ENCODE results near the gene MYH9. TPM values are rescaled to one million over a fixed set of nuclear protein-coding genes. Genes with fewer than 3 reads are reported as not detected.
A peak's percentile ranks its signal among the peaks of the same experiment; 100 is the strongest.
"Not testable (repeated sequence)": the region's sequence is repeated elsewhere in the genome, so short reads cannot be mapped to it uniquely, and the experiment has no call there.

Gene MYH9
- total RNA-seq, 1 experiment from 2014 or later: 105 TPM

- DNase-seq (ENCODE audit: extremely low read depth, low read depth): no peak
Measured at GRCh38 chr22:36284171-36284571, 103.6 kb downstream of the MYH9 start.

DNA sequence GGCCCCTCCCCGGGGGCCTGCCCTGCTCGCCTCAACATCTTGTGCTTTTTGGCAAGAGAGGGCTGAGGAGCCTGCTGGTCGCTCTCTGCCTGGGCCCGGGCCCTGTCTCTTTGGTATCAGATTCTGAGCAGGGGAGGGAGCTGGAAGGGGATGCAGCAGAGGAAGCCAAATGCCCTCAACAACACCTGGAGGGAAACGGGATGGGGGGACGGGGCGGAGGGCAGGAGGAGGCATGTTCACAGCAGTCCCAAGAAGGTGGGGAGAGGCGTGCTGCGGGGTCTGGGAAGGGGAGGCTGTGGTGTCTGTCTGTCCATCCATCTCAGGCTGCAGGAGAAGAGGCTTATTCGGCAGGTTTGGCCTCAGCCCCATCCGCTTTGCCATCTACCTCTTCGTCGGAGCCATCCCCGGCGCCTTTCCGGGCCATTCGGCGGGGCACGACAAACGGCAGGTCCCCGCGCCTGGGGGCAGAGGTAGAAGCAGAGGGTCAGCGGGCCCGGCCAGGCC lies 105.4 kb downstream of the MYH9 start:
- DNase-seq (ENCODE audit: extremely low read depth, low read depth): no peak

DNA sequence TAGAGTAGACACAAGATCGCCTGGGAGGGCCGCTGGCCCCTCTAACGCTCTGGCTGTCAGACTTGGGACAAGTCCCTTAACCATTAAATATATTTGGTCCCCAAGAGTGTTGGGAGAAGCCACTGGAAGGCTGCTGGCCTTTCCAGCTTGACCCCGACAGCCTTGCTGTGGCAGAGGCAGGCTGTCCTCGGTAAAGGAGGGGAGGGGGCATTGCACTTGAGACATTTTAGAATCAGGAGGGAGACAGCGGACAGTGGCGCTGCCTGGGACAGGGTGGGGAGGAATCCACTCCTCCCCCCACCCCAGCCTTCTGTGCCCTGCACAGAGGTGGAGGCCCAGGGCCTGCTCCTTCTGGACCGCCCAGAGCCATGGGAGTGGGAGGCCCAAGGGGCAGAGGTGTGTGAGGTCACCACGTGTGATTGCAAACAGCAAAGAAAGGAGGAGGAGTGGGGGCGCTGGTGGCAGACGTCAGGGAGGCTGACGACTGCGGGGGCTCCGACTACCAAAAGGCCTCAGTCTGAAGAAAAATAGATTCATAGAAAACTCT lies 105.9 kb downstream of the MYH9 start:
- no peak for DNase-seq (ENCODE audit: extremely low read depth, low read depth)

GRCh38 chr22:36280379-36280778 lies 107.4 kb downstream of the MYH9 start:
- no peak for DNase-seq (ENCODE audit: extremely low read depth, low read depth)

- DNase-seq (ENCODE audit: extremely low read depth, low read depth): no peak
Measured at GRCh38 chr22:36279219-36279666, 108.5 kb downstream of the MYH9 start.

DNA sequence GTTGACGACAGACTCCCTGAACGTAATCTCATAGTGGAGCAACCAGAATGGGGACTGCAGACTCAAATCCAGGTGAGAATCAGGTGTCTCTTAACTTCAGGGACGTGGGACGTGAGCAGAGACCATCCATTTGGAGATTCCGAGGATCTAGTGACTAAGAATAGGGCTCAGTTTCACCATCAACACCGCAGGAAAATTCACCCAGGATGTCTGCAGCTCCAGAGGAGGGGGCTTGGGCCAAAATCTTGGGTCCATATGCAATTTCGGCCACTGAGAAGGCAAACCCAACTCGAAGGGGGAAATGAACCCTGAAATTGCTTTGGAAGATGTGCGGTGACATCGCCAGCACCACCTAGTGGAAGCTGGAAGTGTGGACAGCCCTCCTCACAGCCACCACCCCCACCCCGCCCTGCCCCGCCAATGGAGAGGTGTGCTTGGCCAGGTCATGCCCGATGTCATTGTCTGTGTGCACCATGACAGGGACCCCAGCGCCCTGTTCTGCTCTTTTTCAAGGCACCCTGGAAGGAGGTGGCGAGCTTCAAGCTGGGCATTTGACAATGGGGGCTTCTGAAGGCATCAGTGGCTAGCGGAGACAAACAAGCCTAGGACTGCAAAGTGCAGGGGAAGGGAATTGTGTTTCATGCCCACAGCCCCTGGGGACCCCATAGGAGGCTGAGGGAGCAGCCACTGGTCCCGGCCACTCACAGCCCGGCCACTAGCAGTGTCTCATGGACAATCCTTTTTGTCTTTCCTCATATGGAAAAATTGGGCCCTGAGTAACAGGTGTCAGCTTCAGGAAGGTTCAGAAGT lies 110.1 kb downstream of the MYH9 start:
- DNase-seq (ENCODE audit: extremely low read depth, low read depth): peak; percentile 43

- no peak for DNase-seq (ENCODE audit: extremely low read depth, low read depth)
Measured at GRCh38 chr22:36274531-36274930, 113.2 kb downstream of the MYH9 start.

DNA sequence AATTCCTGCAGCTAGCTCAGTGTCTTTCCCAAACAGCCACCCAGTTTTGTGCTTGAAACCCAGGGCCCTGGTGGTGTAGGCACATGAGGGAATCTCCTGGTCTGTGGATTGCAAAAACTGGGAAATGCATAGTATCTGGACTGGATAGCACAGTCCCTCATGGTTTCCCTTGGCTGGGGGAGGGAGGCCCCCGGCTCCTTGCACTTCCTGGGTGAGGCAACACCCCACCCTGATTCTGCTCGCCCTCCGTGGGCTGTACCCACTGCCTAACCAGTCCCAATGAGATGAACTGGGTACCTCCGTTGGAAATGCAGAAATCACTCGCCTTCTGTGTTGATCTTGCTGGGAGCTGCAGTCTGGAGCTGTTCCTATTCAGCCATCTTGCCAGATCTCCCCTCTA lies 115.8 kb downstream of the MYH9 start:
- not testable (repeated sequence) for DNase-seq (ENCODE audit: extremely low read depth, low read depth)

DNA sequence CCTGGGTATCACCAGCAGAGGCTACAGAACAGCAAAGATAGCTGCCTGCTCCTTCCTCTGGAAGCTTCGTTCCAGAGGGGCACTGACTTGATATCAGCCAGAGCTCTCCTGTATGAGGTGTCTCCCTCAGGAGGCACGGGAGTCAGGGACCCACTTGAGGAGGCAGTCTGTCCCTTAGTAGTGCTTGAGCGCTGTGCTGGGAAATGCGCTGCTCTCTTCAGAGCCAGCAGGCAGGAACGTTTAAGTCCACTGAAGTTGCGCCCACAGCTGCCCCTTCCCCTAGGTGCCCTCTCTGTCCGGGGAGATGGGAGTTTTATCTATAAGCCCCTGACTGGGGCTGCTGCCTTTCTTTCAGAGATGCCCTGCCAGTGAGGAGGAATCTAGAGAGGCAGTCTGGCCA lies 116.5 kb downstream of the MYH9 start:
- DNase-seq (ENCODE audit: extremely low read depth, low read depth): not testable (repeated sequence)

GRCh38 chr22:36267896-36268485 lies 119.8 kb downstream of the MYH9 start:
- no peak for DNase-seq (ENCODE audit: extremely low read depth, low read depth)

- no peak for DNase-seq (ENCODE audit: extremely low read depth, low read depth)
Measured at GRCh38 chr22:36267058-36267457, 120.7 kb downstream of the MYH9 start.

DNA sequence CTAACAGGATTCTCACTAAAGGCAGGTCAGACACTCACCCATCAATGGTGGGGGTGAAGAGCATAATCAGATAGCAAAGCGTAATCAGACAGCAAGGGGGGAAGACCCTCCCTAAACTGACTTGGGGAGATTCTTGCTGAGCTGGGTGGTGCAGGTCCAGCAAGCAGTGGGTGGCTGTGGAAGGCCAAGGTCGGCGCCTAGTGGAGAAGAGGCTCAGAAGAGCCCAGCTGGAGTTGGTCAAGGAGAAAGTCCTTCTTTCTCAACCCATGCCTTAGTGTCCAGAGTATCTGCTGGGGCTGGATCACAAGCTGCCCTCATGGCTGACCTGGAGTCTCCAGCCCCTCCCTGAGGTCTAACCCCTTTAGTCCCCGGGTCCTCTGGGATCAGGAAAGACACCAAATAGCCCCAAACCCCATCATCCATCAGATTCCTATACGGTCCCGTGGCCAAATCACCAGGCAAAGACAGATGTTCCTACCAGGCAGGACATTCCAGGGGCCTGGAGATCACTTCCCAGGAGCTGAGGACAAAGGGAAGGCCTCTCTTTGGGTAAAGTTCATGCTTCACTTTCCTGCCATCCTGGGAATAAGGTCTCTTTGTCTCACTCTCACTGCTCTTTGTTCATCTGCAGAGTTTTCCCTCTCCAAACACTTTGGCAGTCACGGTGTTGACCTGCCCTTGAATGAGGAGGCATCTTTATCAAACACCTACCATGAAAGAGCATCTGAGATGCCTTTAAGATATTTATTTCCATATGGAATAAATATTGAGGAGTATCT lies 123.7 kb downstream of the MYH9 start:
- DNase-seq (ENCODE audit: extremely low read depth, low read depth): not testable (repeated sequence)

GRCh38 chr22:36263216-36263673 lies 124.5 kb downstream of the MYH9 start:
- not testable (repeated sequence) for DNase-seq (ENCODE audit: extremely low read depth, low read depth)

DNA sequence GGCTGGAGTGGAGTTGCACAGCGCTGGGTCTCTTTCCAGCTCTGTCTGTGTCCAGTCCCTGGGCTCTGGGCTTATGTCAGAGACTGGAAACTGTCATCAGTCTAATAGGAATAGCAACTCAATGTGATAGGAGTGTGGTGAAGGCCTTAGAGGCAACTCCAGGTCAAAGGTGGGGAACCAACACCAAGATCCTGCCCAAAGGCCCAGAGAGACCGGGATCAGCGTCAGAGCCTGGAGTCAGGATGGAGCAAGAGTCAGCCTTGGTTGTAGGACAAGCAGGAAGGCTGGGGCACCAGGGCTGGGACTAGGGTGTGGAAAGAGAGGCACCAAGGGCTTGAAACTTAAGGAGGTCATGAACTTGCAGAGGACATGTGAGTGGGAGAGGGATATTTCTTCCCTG lies 125.5 kb downstream of the MYH9 start:
- DNase-seq (ENCODE audit: extremely low read depth, low read depth): not testable (repeated sequence)

DNA sequence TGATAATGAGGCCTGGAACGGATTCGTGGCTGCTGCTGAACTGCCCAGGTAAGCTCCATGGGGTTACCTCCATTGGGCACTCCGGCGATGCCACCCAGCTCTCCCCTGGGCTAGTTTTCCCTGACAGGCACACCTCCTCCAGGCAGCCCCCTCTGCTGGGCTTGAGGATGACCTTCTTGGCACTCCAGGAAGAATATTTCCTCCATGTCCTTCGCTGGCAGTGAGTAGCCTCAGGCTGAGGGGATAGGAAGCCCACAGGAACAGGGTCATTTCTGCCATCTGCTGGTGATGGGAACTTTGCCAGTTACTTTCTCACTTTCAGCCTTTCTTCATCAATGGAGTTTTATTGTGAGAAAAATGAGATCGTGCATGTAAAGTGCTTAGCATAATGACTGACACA lies 126.1 kb downstream of the MYH9 start:
- not testable (repeated sequence) for DNase-seq (ENCODE audit: extremely low read depth, low read depth)

- no peak for DNase-seq (ENCODE audit: extremely low read depth, low read depth)
Measured at GRCh38 chr22:36259615-36260300, 128.0 kb downstream of the MYH9 start.

DNA sequence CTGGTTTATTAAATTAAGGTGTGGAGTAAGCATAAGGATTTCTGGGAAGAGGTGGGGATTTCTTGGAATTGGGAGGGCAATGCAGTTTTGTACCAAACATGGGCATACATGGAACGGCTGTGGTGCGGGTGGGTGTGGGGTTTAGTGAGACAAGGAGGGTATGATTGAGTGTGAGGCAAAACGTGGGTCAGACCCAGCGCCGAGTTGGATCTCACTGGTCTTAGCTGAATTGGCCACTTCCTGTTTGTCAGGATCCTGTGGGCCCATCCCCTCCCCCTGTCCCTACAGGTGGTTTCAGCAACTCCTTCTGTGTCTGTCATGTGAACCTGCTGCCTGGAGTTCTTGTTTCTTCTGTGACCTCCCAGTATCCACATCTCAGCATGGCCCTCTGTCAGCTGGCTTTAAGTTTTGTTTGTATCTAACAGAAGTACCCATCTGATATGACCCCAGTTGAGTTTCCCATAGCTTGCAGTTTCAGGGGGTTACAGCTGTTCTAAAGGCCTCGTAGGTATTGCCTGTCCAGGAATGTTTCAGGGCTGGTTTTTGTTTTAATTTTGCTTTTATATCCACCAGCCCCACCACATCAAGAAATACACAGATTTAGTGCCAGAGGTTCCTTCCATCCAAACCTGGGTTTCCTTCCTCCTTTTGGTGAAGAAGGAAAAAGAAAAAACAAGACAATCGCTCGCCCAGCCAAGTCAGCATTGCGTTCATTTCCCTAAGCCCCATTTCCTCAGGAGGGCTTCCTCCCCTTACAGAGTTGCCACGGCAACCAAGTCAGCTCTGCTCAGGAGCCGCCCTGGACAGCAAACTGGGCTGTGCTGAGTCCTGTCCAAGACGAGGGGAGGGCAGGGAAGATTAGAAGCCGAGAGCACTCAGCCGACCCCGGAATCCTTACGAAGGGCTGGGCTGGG lies 128.8 kb downstream of the MYH9 start:
- no peak for DNase-seq (ENCODE audit: extremely low read depth, low read depth)

- DNase-seq (ENCODE audit: extremely low read depth, low read depth): no peak
Measured at GRCh38 chr22:36257948-36258670, 129.7 kb downstream of the MYH9 start.

- DNase-seq (ENCODE audit: extremely low read depth, low read depth): no peak
Measured at GRCh38 chr22:36257308-36257707, 130.5 kb downstream of the MYH9 start.
